GM19438 (cell line): ENCODE measurements around the gene PHACTR3.

ENCODE experiments used
- ATAC-seq: cut with Tn5 transposase; IDR thresholded peaks from one replicate; pipeline ENCODE4 v1.9.1; 2021; ENCODE audit warnings: low read depth; ENCODE audit not compliant: unreplicated experiment

PHACTR3 gene

GRCh38 chr20:59588236-59588855 is 16.0 kb upstream of the PHACTR3 start:
- ATAC-seq: no peak

GRCh38 chr20:59589086-59589684 is 15.2 kb upstream of the PHACTR3 start:
- ATAC-seq: no peak

DNA sequence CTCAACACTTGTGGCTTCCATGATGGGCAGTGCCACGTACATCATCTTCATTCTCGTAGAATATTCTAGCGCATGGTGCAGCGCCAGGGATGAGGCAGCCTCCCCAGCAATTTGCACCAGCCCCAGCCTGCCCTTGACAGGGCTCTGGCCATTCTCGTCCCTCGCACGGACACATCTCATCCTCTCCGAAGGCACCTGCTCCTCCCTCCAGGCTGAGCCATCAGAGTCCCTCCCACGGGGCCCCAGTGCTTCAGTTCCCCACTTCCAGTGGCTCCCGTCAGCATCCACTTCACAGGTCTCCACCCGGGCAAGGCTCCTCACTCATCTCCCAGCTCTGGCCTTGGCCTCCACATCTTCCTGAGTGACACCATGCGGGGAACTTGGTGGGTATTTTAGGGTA is 13.3 kb upstream of the PHACTR3 start:
- ATAC-seq: no peak

DNA sequence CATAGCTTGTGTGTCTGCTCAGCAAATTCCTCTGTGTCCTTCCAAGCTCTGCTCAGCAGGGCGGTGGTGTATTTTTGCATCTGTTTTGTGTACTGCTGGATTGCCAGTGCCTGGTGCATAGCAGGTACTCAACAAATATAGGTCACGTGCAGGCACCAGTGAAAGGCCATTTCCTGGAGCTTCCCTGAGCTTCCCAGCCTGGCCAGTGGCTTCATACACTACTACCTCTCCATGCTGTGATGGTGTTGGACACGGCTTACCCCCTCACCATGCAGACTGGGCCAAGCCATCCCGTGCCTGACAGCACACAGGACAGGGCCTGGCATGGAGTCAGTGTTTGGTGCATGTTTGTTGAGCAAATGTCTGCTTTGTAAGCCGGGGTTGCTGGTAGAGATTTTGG is 7.7 kb upstream of the PHACTR3 start:
- no peak for ATAC-seq

DNA sequence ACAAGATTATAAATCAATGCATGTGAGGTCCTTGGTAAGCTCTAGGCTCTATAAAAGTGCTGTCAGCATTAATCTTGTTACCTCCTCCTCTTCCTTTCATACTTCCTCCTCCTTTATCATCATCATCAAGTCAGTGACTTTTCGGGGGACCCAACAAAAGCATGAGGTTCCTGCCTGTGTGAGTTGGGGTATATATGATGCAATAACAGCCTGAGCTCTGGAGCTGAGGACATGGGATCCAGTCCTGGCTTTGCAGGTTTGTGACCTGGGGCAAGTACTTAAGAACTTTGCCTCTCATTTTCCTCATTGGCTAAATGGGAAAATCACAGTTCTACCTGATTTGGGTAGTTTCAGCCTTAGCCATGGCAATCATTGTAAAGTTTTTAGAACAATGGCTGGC is 7.1 kb upstream of the PHACTR3 start:
- ATAC-seq: no peak

DNA sequence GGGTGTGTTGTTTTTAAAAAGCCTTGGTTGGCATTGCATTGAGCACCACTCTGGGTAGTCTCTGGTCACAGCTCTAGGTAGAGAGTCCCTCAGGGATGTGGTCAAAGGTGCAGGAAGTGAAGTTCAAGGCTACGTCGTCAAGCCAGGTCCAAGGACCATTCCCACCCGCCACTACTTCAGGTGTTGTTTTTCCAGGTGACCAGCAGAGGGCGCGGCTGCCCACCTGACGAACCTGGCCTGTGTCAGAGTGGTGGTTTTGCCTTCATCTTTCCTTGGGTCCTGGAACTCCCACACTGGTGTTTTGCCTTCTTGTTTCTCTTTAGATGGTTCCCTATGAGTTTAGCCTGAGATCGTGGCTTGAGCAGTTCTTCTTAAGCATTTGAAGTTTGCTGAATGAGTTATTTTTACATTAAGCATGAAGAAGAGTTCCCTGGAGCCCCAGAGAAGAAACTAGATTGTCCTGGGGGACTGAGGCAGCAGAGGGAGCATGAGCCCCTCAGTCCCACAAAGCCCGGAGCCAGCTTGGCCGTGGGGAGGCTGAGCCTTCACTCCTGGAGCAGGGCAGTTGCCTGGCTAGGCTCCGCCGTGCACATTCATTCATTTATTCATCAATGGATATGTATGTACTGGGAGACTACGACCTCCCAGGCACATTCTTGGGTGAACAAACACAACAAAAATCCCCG is 5.6 kb upstream of the PHACTR3 start:
- peak; percentile 64 for ATAC-seq

- ATAC-seq: no peak
Measured at GRCh38 chr20:59599941-59600340, 4.4 kb upstream of the PHACTR3 start.

DNA sequence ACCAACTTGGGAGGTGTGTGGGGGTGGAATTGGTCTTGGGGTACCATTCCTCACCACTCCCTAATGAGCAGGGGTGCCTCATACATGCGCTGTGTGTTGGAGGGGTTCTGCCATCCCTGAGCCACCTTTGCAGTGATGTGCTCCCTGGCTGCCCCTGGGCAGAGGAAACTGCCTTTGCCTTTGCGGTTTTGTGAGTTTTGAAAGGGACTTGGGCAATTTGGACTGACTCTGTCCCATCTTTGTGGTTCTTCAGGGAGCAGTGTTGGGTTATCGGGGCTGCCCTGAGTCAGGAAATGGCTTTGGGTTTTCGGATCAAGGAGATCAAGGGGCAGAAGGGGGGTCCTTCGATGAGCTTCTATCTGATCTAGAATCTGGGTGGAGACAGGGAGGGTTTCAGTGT is 3.9 kb upstream of the PHACTR3 start:
- ATAC-seq: no peak

- no peak for ATAC-seq
Measured at GRCh38 chr20:59602546-59603080, 1.7 kb upstream of the PHACTR3 start.

- no peak for ATAC-seq
Measured at GRCh38 chr20:59603176-59603575, 1.2 kb upstream of the PHACTR3 start.

DNA sequence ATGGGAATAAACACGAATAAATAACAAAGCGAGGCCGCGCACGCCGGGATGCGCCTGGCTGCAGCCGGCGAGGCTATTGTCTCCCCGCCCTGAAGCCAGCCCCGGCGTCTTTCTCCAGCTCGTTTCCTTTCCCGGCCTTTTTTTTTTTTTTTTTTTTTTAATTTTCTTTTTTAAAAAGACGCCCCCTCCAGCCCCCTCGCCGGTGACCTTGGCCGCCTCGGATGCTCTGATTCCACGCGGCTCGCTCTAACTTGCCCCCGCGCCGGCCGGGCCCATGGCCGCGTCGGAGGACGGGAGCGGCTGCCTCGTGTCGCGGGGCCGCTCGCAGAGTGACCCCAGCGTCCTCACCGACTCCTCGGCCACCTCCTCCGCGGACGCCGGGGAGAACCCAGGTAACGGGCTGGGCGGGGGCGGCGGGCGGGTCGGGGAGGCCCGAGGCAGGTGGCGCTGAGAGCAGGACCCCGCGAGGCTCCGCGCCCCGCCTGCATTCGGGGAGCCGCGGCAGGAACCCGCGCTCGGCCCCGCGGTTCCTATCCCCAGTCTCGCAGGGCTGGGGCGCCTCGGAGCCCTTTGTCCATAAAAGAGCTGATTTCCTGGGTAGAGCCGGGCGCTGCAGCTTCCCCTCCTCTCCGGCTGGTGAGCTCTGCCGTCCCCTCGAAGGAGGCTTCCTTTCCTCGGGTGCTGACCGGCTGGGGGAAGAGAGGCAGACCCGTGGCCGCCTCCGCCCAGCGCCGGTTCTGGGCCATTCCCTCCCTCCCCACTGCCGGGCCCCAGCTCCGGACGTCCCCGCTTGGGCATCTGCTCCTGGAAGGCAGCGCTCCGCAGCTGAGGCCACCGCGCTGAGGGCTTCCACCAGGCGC is 631 bp downstream of the PHACTR3 start:
- ATAC-seq: no peak

DNA sequence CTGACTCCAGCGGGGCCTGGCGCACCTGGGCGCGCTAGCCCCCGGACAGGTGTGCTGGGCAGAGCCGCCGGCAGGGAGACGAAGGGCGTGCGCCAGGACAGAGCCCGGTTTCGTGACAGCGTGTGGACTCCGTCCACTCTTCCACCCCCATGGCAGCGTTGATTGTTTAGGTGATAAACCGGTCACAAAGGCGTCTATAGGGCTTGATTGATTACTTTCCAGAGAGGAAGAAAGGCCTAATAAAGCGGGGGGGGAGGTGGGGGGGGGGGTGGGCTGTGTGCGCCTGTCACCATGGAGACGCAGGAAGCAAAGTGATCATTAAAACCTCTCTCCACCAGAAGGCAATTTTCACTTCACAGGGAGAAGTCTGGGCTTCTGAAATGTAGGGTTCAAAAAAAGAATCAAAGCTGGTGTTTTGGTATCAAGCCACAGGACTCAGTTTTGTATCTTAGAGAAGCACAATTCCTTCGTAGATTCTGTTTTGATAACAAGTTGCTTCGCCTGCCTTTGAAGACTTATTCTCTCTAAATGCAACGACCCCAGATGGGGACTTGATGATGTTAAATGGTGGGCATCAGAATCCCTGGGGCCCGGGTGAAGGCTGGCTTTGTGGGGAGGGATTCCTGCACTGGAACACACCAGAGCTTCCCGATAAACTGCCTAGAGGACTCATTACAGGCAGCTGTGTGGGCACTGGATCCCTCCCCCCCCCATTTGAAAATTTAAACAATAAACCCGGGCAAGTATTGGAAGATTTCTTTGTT is 1.4 kb downstream of the PHACTR3 start:
- no peak for ATAC-seq

DNA sequence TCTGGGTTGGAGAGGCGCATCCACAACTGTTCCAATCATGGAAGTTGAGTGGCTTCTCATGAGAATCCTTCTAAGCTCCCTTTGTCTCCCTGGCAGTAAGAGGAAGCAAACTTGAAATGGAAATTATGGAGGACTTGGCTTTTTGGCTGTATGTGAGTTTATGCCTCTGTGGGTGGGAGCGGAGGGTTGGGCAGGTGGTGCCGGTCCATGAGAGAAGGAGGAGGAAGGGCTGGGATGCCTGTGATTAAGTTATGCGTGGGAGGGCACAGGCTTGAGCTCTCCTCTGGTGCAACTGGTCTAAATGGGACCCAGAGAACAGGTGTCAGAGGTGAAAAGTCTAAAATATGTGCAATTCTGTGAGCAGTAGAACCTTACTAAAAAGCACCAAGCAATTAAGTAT is 2.2 kb downstream of the PHACTR3 start:
- no peak for ATAC-seq

GRCh38 chr20:59608396-59608795 is 4.1 kb downstream of the PHACTR3 start:
- ATAC-seq: no peak

DNA sequence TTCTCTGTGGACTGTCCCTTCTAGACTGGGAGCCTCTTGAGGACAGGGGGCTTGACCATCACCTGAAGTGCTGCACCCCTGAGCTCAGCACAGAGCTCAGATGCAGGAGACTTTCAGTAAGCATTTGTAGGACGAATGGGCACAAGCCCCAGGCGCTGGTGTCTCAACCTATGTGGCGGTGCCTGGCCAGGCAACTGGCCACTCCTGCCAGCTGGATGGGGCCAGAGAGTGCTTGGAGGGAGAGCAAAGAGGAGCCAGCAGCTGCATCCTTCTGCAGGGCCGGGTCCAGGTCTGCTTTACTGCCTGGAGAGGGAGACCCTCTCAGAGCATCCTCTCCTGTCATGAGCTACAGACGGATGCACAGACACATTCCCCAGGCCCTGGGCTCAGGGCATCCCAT is 4.5 kb downstream of the PHACTR3 start:
- no peak for ATAC-seq

- ATAC-seq: no peak
Measured at GRCh38 chr20:59611286-59611685, 6.9 kb downstream of the PHACTR3 start.

GRCh38 chr20:59613861-59614260 is 9.5 kb downstream of the PHACTR3 start:
- no peak for ATAC-seq

GRCh38 chr20:59614714-59615113 is 10.4 kb downstream of the PHACTR3 start:
- ATAC-seq: no peak

DNA sequence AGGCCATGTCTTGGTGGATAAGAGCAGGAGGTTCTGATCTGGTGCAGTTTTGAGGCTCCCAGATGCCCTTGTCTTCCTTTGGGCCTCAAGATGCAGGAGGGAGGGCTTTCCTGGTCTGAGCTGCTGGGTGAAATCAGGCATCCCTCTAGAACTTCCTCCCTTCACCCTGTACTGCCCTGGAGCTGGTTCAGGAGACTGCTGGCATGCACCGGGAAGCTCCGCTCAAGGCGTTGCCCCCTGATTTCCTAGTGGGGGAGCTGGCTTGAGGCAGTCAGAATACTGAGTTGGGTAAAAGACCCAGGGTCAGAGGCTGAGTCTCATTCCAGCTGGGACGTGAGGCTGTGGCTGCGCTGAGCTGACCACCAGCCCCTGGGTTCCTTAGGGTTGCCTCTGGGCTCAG is 12.0 kb downstream of the PHACTR3 start:
- no peak for ATAC-seq

GRCh38 chr20:59617221-59617620 is 12.9 kb downstream of the PHACTR3 start:
- no peak for ATAC-seq
